ENCODE measurements around the gene PTGFR.

The PTGFR gene

DNA sequence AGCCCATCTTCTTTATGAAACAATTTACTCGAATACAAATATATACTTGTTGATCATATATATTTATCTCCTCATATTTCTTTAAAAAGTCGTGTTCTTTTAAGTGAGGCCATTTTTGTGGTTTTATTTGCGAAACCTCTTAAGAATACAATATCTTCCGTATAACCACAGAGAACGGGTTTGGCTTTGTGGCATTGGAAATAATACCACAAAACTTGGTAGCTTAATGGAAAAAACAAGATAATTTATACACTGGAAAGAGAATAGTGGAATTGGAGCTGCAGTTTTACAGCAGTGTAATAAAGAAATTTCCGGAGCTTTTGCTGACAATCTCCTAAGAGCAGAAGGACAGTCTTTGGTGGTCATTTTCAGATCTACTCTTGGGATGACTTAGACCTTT, 29.4 kb downstream of the PTGFR start:
- DNase-seq (ENCODE audit: low read depth) = no peak

DNA sequence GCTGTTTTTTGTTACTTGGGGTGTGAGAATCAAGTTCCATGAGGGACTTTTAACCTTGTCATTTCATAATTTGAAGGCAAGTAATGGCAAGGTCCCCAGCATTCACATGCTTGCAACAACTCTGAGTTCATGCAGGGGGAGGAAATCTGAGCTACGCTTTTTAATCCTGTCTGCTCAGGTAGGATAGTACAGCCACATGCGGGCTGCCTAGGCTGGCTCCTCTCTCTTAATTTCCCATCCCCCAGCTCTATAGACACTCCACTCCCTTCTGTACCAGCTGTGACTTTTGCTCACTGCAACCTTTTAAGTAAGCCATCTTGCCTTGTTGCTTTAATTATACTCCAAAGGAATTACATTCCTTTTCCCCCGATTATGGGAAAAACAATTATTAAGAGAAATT, 30.1 kb downstream of the PTGFR start:
- no peak for DNase-seq (ENCODE audit: low read depth)

DNA sequence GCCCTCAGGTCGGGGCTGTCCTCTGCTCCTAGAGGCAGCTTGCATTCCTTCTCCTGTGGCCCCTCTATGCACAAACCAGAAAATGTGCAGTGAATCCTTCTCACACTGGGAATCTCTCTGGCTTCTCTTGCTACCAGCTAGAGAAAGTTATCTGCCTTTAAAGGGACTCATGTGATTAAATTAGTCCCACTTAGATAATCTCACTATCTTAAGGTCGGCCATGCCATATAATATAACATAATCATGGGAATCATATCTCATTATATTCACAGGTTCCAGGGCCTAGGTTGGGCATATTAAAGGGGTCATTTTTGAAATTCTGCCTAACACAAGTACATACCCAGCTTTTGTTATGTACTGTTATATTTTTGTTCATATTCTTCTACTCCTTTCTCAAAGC, 31.4 kb downstream of the PTGFR start:
- DNase-seq (ENCODE audit: low read depth) = no peak

DNA sequence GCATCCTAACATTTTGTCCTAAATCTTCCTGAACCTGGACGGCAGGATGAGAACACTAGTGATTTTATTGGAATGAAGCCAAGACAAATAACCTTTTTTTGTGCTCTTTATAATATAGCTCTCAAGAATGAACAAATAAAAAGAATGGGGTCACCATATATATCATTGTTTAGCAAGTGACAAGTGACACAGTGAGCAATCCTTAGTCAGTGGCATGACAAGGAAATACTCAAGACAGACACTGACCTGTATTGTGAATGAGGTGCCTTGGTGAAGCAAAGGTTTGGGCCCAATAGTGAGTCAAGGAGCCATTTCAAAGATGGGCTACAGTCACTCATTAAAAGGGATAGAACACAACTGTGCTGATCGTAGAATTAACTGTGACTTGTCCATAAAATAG, 35.7 kb downstream of the PTGFR start:
- no peak for DNase-seq (ENCODE audit: low read depth)

DNA sequence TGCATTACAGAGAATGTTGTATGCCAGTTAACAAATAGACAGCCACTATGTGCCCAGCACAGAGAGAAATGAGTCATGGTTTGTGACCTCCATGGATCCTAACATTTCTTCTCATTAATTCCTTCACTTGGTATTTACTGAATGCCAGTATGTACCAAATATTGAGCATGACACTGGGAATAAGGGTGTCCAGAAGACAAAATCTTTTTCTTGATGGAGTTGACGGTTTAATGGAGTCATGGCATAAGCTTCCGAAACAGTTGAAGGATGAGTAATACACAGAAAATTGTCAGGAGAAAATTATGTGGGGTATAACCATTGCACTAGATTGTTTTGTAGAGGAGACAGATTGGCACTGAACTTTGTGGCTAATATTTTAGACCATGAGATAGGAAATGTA, 36.9 kb downstream of the PTGFR start:
- no peak for DNase-seq (ENCODE audit: low read depth)

DNA sequence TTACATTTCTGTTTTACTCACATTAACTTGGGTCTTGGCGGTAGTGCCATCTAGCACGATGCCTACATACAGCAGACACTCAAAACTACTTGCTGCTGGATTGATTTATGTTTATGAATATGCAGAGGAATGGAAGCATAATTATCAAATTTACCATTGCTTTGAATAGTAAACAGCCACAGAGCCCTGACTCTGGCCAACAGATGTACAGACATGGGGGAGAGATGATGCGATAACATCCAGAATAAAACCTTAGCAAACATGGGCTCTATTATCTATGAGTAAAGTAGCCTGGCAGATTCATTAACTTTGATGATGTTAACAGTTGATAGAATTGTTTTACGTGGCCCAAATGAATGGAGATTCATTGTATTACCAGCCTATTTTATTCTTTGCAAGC, 42.8 kb downstream of the PTGFR start:
- no peak for DNase-seq (ENCODE audit: low read depth)

DNA sequence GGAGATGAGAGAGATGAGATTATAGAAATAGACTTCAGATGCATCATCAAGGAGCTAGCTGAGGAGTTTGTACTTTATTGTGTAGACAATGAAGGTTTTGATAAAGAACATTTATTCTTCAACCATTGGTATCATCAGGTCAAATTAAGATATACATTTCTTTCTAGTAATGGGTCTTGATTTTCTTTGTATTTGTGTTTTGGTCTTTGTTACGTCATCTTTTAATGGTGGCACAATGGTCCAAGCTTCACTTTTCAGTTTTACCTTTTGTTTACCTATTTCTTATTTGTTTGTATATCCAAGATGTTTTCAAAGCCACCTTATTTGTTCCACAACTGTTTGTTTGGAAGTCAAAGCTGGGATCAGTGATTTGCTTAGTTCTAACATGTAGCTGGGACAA, 44.5 kb downstream of the PTGFR start:
- DNase-seq (ENCODE audit: low read depth) = no peak

DNA sequence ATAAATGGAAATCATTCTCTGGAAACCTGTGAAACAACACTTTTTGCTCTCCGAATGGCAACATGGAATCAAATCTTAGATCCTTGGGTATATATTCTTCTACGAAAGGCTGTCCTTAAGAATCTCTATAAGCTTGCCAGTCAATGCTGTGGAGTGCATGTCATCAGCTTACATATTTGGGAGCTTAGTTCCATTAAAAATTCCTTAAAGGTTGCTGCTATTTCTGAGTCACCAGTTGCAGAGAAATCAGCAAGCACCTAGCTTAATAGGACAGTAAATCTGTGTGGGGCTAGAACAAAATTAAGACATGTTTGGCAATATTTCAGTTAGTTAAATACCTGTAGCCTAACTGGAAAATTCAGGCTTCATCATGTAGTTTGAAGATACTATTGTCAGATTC, 45.7 kb downstream of the PTGFR start:
- DNase-seq (ENCODE audit: low read depth) = no peak

DNA sequence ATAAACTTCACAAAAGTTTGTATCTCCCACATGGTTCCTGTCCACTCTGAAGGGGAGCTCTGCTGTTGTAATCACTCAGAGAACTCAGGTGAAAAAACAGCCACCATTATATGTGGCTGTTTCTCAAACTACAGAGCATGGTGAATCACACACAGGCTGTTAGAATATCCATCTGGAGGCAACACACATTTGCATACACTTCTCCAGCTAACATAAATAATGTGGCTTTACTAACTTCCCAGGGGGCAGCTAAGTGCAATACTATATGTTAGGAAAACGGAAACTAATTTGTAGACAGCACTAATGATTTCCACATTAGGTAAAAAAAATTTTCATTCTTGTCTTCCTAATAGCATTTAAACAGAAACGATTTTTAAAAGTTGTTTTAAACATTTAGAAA, 49.3 kb downstream of the PTGFR start:
- DNase-seq (ENCODE audit: low read depth) = no peak

DNA sequence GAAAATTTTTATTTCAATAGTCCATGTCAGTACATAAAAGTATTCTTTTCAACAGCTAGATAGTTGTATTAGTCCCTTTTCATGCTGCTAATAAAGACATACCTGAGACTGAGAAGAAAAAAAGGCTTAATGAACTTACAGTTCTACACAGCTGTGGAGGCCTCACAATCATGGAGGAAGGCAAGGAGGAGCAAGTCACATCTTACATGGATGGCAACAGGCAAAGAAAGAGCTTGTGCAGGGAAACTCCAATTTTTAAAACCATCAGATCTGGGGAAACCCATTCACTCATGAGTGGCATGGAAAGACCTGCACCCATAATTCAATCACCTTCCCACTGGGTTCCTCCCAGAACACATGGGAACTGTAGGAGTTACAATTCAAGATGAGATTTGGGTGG, 50.7 kb downstream of the PTGFR start:
- no peak for DNase-seq (ENCODE audit: low read depth)

DNA sequence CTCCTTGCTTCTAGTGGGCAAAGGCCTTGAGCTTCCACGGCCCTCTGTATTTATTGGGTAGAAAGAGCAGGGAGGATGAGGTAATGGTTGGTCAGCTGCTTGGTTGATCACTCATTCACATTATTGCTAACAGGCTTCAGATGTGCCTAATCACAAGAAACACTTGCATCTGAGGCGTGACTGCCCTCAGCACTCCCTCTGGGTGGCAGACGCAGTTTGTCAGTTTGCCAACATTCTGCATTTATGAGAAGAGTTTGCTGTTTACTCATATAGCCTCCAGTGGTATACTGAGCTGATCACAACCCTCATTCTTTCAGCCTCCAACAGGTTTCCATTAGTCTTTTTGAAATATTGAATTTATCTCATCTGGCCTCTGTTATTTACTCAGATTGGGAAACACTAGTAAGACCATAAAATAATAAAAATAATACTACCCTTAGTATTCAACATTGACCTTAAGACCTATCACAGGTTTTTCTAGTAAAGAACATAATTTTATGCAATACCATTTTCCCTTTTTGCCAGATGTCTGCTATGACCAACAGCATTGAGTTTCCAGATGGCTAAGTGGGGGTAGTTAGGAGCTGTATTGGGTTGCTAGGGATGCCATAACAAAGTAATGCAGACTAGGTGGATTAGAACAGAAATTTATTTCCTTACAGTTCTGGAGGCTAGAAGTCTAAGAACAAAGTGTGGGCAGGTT, 53.3 kb downstream of the PTGFR start:
- DNase-seq (ENCODE audit: low read depth) = no peak

DNA sequence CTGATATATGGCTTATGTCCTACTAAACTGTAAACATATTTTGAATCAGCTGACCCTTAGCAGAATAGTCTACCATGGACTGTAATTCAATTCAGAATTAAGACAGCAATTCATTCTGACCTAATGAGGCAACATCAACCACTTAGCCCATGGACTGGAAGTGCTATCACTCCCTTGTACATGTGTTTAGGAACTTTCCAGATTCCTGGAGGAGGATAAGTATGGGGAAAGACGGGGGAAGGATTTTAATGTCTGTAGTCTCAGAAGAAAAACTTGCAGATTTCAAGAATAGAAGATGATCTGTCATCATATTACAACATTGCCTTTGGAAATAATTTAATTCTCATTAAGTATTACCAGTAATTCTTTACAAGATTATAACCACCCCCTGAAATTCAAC, 56.3 kb downstream of the PTGFR start:
- no peak for DNase-seq (ENCODE audit: low read depth)

DNA sequence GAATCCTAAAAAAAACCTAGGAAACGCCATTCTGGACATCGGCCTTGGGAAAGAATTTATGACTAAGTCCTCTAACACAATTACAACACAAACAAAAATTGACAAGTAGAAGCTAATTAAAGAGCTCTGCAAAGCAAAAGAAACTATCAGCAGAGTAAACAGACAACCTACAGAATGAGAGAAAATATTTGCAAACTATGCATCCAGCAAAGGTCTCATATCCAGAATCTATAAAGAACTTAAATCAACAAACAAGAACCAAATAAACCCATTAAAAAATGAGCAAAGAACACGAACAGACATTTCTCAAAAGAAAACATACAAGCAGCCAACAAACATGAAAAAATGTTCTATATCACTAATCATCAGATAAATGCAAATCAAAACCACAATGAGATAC, 58.6 kb downstream of the PTGFR start:
- DNase-seq (ENCODE audit: low read depth) = no peak

DNA sequence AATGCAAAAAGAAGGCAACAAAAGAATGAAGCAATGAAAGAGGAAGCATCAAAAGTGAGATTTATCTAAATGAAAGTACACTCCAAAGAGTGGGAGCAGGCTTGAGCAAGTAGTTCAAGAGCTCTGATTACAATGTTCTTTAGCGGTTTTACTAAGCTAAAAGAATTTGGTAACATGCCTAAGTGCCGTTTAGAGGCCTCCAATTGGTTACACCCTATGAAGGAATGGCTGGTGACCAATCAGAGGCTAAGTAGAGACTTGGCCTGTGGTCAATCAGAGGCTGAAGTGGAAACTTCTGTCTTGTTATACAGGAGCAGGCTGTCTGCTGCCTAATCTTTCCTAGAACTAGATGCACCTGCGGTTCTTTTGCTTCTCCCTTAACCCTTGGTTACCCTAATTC, 59.1 kb downstream of the PTGFR start:
- DNase-seq (ENCODE audit: low read depth) = no peak

DNA sequence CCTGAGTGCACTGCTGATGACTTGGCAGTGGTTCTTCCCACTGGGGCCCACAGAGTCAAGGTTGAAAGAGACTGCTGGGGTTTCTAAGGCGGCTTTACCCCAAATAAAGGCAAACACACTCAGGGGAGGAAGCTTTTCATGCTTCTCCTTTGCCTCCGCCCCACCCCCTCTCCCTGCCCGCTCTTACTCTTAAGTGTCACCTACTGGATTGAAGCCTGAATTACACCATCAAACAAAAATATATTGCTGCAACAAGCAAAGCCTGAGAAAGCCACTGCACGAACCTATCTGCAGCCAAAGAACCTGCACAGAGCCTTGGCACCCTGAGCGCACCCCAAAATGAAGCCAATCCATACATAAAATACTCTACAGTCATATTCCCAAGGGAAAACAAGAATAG, 63.1 kb downstream of the PTGFR start:
- no peak for DNase-seq (ENCODE audit: low read depth)

DNA sequence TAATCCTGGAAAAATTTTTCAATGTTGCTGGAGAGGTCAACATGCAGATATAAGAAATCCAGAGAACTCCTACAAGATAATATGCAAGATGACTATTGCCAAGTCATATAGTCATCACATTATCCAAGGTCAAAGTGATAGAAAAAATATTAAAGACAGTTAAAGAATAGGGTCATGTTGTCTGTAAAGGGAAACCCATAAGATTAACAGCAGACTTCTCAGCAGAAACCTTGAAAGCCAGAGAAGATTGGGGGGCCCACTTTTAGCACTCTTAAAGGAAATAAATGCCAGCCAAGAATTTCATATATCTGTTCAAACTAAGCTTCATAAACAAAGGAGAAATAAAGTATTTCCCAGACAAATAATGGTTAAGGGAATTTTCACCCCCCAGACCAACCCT, 64.1 kb downstream of the PTGFR start:
- DNase-seq (ENCODE audit: low read depth) = no peak

DNA sequence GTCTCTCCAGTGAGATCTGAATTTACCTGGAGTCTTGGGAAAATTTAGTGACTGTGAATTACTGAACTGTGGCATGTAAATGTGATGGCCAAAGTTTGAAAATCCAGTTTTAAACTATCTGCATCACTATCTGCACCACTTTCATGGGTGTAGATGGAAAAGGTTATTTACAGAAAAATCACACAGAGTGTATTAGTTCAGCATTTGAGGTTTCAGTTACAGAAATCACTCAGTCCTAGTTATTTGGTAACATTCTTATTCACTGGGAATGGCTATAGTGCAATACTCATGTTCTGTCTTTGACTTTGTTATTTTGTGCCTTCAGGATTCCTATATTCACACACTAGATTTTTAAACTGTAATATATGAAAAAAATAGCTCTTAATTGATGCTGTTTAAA, 68.9 kb downstream of the PTGFR start:
- DNase-seq (ENCODE audit: low read depth) = no peak

DNA sequence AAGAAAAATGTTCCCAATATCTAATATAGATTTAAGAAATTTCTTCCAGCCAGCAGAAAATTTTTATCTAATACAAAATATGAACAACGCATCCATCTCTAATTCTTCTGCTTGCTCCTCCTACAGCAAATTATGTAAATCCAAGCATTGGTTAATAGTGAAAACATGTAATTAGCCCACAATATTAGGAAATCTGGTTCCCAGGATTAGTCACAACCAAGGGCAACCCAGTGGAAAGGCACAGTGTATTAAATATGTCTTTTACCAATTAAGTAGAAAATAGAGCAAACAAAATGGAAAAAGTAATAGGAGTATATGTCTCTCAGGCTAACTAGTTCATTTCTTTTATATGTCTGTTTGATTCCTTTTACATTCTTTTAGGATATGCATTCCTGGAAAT, 70.0 kb downstream of the PTGFR start:
- no peak for DNase-seq (ENCODE audit: low read depth)

DNA sequence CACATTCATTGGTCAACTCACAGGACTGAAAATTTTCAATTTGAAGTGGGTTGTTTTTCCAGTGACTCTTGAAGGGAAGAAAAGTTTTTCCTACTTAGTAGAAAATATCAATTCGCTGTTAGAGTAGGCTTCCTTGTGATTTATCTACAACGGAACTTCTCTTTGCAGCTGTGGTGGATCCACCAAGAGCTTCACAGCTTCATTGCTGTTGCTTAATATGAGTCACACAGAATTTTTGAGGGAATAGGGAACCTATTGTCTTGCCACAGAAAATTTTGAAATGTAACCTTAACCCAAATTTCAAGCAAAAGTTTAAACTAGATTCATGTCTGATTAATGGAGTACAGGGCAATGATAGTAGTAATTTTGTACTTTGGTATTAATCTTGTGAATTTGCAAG, 71.1 kb downstream of the PTGFR start:
- DNase-seq (ENCODE audit: low read depth) = no peak

DNA sequence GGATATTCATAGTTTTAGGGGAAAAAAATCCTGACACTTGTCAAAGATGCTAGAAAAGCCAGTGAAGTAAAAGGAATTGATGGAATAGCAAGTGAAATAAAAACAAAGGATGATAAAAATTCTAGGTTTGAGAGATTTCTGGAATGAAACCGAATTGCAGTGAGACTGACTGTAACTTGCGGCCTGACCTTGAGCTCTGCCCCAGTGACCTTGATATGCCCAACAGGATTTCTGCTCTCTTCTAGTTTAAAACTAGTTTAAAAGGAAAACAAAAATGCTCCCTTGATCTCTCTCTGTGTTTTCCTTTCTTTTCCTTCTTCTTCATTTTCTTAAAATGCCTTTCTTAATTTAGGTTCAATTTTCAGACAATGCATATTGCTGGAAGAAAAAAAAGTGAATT, 74.6 kb downstream of the PTGFR start:
- no peak for DNase-seq (ENCODE audit: low read depth)

DNA sequence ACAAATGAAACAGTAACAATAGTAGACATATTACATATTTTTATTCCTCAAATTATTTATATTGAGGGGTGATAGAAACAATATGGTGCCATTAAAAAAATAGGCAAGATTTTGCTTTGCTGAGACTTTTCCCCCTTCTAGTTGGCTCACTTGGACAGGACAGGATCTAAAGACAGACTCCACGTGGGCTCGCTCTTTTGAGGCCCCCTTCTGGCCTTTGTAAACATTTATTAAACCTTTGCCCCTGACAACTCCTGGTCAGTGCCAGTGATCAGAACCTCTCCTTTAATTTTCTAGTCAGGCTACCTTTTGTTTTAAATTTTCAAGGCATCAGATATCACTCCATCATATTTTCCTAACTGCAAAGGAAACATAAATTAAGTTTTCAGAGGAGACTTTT, 79.8 kb downstream of the PTGFR start:
- DNase-seq (ENCODE audit: low read depth) = no peak

DNA sequence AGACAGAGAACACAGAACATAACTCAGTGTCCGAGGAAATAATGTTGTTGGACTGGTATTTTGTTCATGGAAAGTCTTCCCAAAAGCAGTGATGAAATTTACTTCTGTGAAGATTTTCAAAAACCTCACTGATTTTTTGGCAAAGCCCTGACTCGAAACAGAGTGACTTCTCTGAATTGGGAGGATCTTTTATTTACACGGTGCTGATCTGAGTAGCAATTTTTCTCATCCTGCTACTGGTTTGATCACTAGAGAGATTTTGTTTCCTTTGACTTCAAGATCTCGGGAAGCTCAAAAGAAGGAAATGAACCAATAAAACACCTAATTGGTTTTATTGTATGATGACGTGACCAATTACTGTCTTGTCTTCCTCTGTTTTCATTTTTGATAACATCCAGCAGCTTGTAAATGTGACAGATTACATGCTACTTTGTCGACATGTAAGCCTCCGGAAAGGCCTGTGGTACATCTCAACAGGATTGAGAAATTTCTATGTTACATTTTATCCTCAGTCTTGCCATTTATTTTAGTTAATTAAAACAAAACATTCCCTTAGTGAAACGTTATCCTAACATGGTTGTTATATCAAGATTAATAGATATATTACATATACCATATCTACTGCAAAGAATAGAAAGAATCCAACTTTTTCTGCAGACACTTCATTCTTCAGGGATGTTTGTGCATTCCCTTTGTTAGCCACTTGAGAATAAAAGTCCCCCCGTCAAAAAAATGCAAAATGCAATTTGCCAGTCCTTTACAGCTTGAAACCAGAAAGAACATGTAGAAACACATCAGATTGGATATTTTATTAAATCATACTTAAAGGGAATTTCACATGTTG, 86.7 kb downstream of the PTGFR start:
- DNase-seq (ENCODE audit: low read depth) = no peak

DNA sequence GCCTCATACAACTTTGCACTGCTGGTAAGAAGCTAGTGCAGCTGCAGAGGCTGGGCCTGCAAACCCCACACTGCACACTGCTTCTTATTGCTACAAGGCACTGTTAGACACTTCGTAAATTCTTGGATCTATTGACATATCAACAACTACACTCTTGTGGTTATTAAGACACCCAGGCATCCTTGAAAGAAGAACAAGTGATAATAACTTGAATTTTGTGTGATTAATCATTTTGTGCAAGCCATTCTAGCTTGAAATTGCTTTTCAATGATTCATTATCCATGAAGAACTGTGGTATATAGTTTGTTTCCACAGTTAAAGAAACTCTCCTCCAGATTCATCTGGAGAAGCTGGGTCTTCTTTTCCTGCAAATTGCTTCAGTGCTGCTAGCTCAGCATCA, 95.8 kb downstream of the PTGFR start:
- DNase-seq (ENCODE audit: low read depth) = no peak

DNA sequence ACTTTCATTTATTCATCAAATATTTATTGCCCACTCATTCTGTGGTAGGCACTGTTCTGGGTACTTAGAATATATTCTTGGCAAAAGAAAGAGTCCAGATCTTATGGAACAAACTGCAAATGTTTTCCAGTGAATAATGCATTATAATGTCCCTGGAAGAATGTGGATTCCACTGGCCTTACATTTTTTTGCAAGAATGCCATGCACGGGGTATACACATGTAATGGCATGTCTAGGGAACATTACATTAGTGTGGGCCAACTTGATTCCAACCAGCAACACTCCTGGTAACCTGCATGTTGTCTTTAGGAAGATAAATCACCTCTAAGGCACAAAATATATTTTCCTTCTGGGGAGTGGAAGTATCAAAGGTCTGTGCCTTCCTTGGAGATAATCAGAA, 96.4 kb downstream of the PTGFR start:
- DNase-seq (ENCODE audit: low read depth) = no peak

All from stimulated activated CD8-positive, alpha-beta memory T cell treated with anti-CD3 and anti-CD28 coated beads, Interleukin-12 subunit alpha, Interleukin-12 subunit beta, amount 100 ng/mL, for 1 hour (primary cell).